ENCODE measurements around the gene FOXD2.

DNA sequence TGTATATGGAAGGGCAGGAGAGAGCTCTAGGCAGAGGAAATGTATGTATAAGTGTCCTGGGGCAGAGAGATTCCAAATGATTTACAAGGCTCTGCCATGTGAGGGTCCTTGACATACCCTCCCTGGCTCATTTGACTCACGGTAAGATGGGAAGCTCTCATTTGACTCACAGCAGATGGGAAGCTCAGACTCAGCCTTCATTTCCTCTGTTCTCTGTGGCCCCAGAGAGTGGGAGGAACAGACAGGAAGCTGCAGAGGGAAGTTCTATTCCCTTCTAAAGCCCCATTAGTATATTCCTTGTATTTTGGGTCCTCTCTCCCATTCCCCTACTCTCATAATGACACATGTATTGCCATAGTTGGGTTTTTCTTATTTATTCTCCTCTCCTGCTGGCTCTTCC, 44.9 kb downstream of the FOXD2 start:
- TF ChIP-seq, protein P1, sequence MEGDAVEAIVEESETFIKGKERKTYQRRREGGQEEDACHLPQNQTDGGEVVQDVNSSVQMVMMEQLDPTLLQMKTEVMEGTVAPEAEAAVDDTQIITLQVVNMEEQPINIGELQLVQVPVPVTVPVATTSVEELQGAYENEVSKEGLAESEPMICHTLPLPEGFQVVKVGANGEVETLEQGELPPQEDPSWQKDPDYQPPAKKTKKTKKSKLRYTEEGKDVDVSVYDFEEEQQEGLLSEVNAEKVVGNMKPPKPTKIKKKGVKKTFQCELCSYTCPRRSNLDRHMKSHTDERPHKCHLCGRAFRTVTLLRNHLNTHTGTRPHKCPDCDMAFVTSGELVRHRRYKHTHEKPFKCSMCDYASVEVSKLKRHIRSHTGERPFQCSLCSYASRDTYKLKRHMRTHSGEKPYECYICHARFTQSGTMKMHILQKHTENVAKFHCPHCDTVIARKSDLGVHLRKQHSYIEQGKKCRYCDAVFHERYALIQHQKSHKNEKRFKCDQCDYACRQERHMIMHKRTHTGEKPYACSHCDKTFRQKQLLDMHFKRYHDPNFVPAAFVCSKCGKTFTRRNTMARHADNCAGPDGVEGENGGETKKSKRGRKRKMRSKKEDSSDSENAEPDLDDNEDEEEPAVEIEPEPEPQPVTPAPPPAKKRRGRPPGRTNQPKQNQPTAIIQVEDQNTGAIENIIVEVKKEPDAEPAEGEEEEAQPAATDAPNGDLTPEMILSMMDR (IDR thresholded peaks at IDR 0.05; ENCODE audit: low read depth, low read length), result no peak
- no peak for TF ChIP-seq POLR2A (IDR thresholded peaks at IDR 0.05; ENCODE audit: extremely low read depth, insufficient read length)
- TF ChIP-seq, protein P2, sequence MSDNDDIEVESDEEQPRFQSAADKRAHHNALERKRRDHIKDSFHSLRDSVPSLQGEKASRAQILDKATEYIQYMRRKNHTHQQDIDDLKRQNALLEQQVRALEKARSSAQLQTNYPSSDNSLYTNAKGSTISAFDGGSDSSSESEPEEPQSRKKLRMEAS (IDR thresholded peaks at IDR 0.05; ENCODE audit: low read depth, low read length), result no peak

All from NB4 (cell line).